HepG2 (cell line): Measurements from ENCODE around the gene PFKFB2. TPM values are rescaled to one million over a fixed set of nuclear protein-coding genes. Genes with fewer than 3 reads are reported as not detected.

Experiments
- ARID4A ChIP-seq: sonication (generic); formaldehyde crosslinking; IDR thresholded peaks from 2 replicates; pipeline ENCODE4 v1.5.0; 2020; ENCODE audit warnings: mild to moderate bottlenecking, missing genetic modification reagents, borderline replicate concordance
- ASH2L ChIP-seq: fragments of 300-600, 200-600 bp; sonication (generic); IDR thresholded peaks from 2 replicates; pipeline ENCODE4 v1.7.0; 2017; ENCODE audit warnings: low read depth, mild to moderate bottlenecking, moderate library complexity, mixed read lengths, low read length; ENCODE audit not compliant: insufficient read length
- CHD4 ChIP-seq: fragments of 200-600 bp; sonication (generic); IDR thresholded peaks from 2 replicates; pipeline ENCODE4 v1.7.0; 2017; ENCODE audit warnings: mild to moderate bottlenecking, low read length, borderline replicate concordance
- JUN ChIP-seq: sonication (generic); formaldehyde crosslinking; IDR thresholded peaks from 2 replicates; pipeline ENCODE4 v1.4.0; 2020; ENCODE audit warnings: mild to moderate bottlenecking, missing genetic modification reagents
- RNF2 ChIP-seq: fragments of 450-650 bp; conservative IDR thresholded peaks from 2 replicates; pipeline ENCODE4 v1.6.1; 2016; ENCODE audit warnings: low read depth
- SAP130 ChIP-seq: IDR thresholded peaks from 2 replicates; pipeline ENCODE4 v1.6.1; 2016; ENCODE audit warnings: low read depth
- SIN3A ChIP-seq: IDR thresholded peaks from 2 replicates; pipeline ENCODE4 v1.6.1; 2011; ENCODE audit warnings: low read depth, mild to moderate bottlenecking, control low read depth, low read length, borderline replicate concordance
- ZNF343 ChIP-seq: sonication (generic); formaldehyde crosslinking; IDR thresholded peaks from 2 replicates; pipeline ENCODE4 v1.4.0; 2020; ENCODE audit warnings: mild to moderate bottlenecking, missing genetic modification reagents
- ZNF543 ChIP-seq: sonication (generic); formaldehyde crosslinking; IDR thresholded peaks from 2 replicates; pipeline ENCODE4 v1.4.0; 2020; ENCODE audit warnings: mild to moderate bottlenecking, missing genetic modification reagents
- ZNF556 ChIP-seq: sonication (generic); formaldehyde crosslinking; IDR thresholded peaks from 2 replicates; pipeline ENCODE4 v1.4.0; 2020; ENCODE audit warnings: mild to moderate bottlenecking, missing genetic modification reagents, borderline replicate concordance
- ZNF558 ChIP-seq: sonication (generic); formaldehyde crosslinking; IDR thresholded peaks from 2 replicates; pipeline ENCODE4 v1.9.0; 2022; ENCODE audit warnings: mild to moderate bottlenecking, missing genetic modification reagents, borderline replicate concordance
- ZSCAN30 ChIP-seq: sonication (generic); formaldehyde crosslinking; IDR thresholded peaks from 2 replicates; pipeline ENCODE4 v1.5.0; 2020; ENCODE audit warnings: mild to moderate bottlenecking, missing genetic modification reagents
- polyA plus RNA-seq, 8 experiments: library from polyadenylated mRNA; depleted of rRNA in 3 of 8; stranded (reverse) in 7 of 8; unstranded in 1 of 8; fragments of >200 nt; fragmentation: Illumina TruSeq in 4 of 8; extraction: Trizol in 4 of 8; gene quantifications; 2 replicates each; pipeline versions ENCODE4 v1.2.1 to v1.2.3, GENCODE V29; 2011 to 2016; ENCODE audit warnings: low read depth in 4 of 8, missing spikeins in 1 of 8, mixed read lengths in 1 of 8; ENCODE audit not compliant: insufficient read depth in 1 of 8
- total RNA-seq, 5 experiments: library from RNA; depleted of rRNA; stranded (reverse); fragments of >200 nt; fragmentation: Illumina TruSeq; extraction: Trizol; gene quantifications; 2 replicates each; pipeline ENCODE4 v1.2.3, GENCODE V29; 2016; ENCODE audit warnings: low read depth in 1 of 5
- TF ChIP-seq, protein P1 (sequence below): sonication (generic); formaldehyde crosslinking; IDR thresholded peaks from 2 replicates; pipeline ENCODE4 v1.4.0; 2020; ENCODE audit warnings: low read depth, missing genetic modification reagents
- TF ChIP-seq, protein P2 (sequence below): IDR thresholded peaks from 2 replicates; pipeline ENCODE4 v1.6.1; 2016; ENCODE audit warnings: missing genetic modification reagents, missing compliant biosample characterization

Gene PFKFB2
- total and polyA plus RNA-seq, 2 of the 13 experiments (the other 11 are each of a cell fraction or from before 2014, with no cell fraction given) = 4.6 to 10.6 TPM

DNA sequence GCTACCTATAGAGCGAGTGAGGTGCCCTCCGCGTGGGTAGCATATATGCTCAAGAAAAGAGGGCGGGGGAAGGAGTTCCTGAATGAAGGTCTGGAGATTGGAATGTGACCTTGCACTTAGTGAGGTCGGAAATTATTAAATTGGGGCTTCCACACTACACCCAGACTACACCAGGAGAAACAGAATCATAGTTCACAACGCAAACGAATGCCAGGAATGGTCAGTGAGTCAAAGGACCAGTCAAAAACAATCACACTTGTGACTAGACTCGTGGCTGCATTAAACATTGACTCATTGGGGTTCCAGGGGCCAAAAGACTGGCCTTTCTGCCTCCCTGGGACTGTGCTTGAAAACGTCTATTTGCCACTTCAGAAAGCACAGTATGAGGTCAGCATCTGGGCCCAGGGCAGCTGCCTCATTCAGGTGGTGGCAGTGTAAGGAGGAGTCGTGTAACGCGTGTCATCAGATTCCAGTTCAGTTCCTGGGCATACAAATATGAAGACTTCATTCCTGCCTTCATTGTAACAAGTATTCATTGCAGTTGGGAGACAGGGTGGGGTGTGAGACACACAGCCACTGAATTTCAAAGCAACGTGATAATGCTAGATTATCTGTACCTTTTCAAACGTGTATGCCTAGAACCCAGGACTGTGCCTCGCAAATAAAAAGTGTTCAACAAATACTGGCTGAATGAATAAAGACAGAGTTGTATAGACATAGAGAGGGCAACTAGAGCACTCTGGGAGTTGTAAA lies 1.7 kb upstream of the PFKFB2 start, which contains the start of gene YOD1 (continued):
- TF ChIP-seq, protein P1, sequence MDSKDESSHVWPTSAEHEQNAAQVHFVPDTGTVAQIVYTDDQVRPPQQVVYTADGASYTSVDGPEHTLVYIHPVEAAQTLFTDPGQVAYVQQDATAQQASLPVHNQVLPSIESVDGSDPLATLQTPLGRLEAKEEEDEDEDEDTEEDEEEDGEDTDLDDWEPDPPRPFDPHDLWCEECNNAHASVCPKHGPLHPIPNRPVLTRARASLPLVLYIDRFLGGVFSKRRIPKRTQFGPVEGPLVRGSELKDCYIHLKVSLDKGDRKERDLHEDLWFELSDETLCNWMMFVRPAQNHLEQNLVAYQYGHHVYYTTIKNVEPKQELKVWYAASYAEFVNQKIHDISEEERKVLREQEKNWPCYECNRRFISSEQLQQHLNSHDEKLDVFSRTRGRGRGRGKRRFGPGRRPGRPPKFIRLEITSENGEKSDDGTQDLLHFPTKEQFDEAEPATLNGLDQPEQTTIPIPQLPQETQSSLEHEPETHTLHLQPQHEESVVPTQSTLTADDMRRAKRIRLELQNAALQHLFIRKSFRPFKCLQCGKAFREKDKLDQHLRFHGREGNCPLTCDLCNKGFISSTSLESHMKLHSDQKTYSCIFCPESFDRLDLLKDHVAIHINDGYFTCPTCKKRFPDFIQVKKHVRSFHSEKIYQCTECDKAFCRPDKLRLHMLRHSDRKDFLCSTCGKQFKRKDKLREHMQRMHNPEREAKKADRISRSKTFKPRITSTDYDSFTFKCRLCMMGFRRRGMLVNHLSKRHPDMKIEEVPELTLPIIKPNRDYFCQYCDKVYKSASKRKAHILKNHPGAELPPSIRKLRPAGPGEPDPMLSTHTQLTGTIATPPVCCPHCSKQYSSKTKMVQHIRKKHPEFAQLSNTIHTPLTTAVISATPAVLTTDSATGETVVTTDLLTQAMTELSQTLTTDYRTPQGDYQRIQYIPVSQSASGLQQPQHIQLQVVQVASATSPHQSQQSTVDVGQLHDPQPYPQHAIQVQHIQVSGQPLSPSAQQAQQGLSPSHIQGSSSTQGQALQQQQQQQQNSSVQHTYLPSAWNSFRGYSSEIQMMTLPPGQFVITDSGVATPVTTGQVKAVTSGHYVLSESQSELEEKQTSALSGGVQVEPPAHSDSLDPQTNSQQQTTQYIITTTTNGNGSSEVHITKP (CRISPR knock-in tag) = 0 out of 2 replicates have a peak, but pooled peaks have one; percentile 49
- peak; percentile 2; the same call in 1 of the 2 replicates for TF ChIP-seq ZNF343 (CRISPR knock-in tag)
- TF ChIP-seq ZNF556 (CRISPR knock-in tag) = peak; percentile 19; the same call in 1 of the 2 replicates
- TF ChIP-seq ZNF558 (CRISPR knock-in tag) = 0 out of 2 replicates have a peak, but pooled peaks have one; percentile 9
- no peak for TF ChIP-seq RNF2
- 0 out of 2 replicates have a peak, but pooled peaks have one; percentile 15 for TF ChIP-seq JUN (CRISPR knock-in tag)
- TF ChIP-seq ASH2L = peak; percentile 32
- TF ChIP-seq, protein P2, sequence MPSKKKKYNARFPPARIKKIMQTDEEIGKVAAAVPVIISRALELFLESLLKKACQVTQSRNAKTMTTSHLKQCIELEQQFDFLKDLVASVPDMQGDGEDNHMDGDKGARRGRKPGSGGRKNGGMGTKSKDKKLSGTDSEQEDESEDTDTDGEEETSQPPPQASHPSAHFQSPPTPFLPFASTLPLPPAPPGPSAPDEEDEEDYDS (CRISPR knock-in tag) = peak; percentile 10
- 0 out of 2 replicates have a peak, but pooled peaks have one; percentile 33 for TF ChIP-seq SIN3A
- peak; percentile 36; the same call in 1 of the 2 replicates for TF ChIP-seq ZNF543 (CRISPR knock-in tag)
- 0 out of 2 replicates have a peak, but pooled peaks have one; percentile 4 for TF ChIP-seq ARID4A
- 0 out of 2 replicates have a peak, but pooled peaks have one; percentile 30 for TF ChIP-seq CHD4
- peak; percentile 32; the same call in 1 of the 2 replicates for TF ChIP-seq SAP130 (CRISPR knock-in tag)
- TF ChIP-seq ZSCAN30 (CRISPR knock-in tag) = peak; percentile 34; the same call in 1 of the 2 replicates
